K562 (cell line): ENCODE results near the gene NEUROG1. TPM values are rescaled to one million over a fixed set of nuclear protein-coding genes. Genes with fewer than 3 reads are reported as not detected.

ENCODE experiments used
- ATAC-seq: fragments of 200-7000 bp; cut with Tn5 transposase; 3 replicates; pipeline ENCODE4 v1.9.1; 2020; ENCODE audit warnings: moderate library complexity
- BruUV-seq: library from RNA; stranded (reverse); fragments of 400-500 nt; replicated peaks from 2 replicates; lab custom pipeline; 2021; lab: Mats Ljungman, UMichigan
- CTCF ChIA-PET: fragments of 300-600 bp; formaldehyde crosslinking; extraction: SDS; loops from one replicate; lab custom pipeline; 2021; ENCODE audit warnings: low intra/inter-chr PET ratio; lab: Yijun Ruan, JAX
- POLR2A ChIA-PET: fragments of 300-600, 350-650 bp; sonication (Branson Sonifier 250); formaldehyde crosslinking; extraction: SDS; loops from one replicate; lab custom pipeline; 2021; ENCODE audit warnings: antibody characterized with exemption, inconsistent platforms; lab: Yijun Ruan, JAX
- DNase-seq, 4 experiments: peaks; one replicate each; pipeline versions ENCODE4 v3.0.0 to v3.0.0-alpha.2; 2011 to 2018; ENCODE audit warnings: low spot score in 3 of 4, mixed read lengths in 3 of 4; ENCODE audit errors: extremely low read depth in 1 of 4
- FAIRE-seq: peaks from 2 replicates; lab custom pipeline; 2011; peaks lifted over from hg19 to GRCh38; lab: Jason Lieb, UNC
- H2AFZ ChIP-seq: 2 replicates; pipeline ENCODE4 v1.6.0; 2011; ENCODE audit warnings: low read depth, low read length, control low read depth, inconsistent platforms
- H3K27ac ChIP-seq: fragments of 200-600 bp; 3 replicates; pipeline ENCODE4 v1.8.0; 2011; ENCODE audit warnings: low read depth, mild to moderate bottlenecking, control low read depth, inconsistent platforms, low read length, moderate library complexity, mixed read lengths; ENCODE audit errors: extremely low read depth
- H3K27me3 ChIP-seq, 2 experiments: fragments of 300-600 bp in 1 of 2; 2 replicates in 1 of 2; 3 replicates in 1 of 2; pipeline versions ENCODE4 v1.6.0 to v1.8.0; 2011; ENCODE audit warnings: inconsistent platforms in 2 of 2, low read length in 2 of 2, mild to moderate bottlenecking in 1 of 2, mixed read lengths in 1 of 2, moderate library complexity in 1 of 2; ENCODE audit not compliant: control insufficient read depth in 2 of 2, insufficient read depth in 2 of 2
- H3K36me3 ChIP-seq: fragments of 300-600 bp; 3 replicates; pipeline ENCODE4 v1.8.0; 2011; ENCODE audit warnings: mild to moderate bottlenecking, low read length, inconsistent platforms; ENCODE audit not compliant: control insufficient read depth, insufficient read depth
- H3K4me1 ChIP-seq, 2 experiments: fragments of 200-600 bp in 1 of 2; replicated peaks in 1 of 2; 2 replicates in 1 of 2; 3 replicates in 1 of 2; pipeline versions ENCODE4 v1.5.1 to v1.8.0; 2011; ENCODE audit warnings: inconsistent platforms in 2 of 2, low read length in 2 of 2, mild to moderate bottlenecking in 1 of 2, mixed read lengths in 1 of 2, moderate library complexity in 1 of 2; ENCODE audit not compliant: control insufficient read depth in 2 of 2, insufficient read depth in 2 of 2
- H3K4me2 ChIP-seq: 2 replicates; pipeline ENCODE4 v1.6.1; 2011; ENCODE audit warnings: low read length, control low read depth, inconsistent platforms, mixed read lengths; ENCODE audit not compliant: insufficient read depth
- H3K4me3 ChIP-seq: fragments of 200-600 bp; sonication (generic), shearing (Covaris generic); 2 replicates; pipeline ENCODE4 v1.5.1; 2016; ENCODE audit warnings: control low read depth, inconsistent platforms
- H3K79me2 ChIP-seq: fragments of 200-600 bp; 3 replicates; pipeline ENCODE4 v1.8.0; 2011; ENCODE audit warnings: low read length, inconsistent platforms; ENCODE audit not compliant: control insufficient read depth, insufficient read depth
- H3K9ac ChIP-seq, 2 experiments: 2 replicates each; pipeline versions ENCODE4 v1.6.0 to v1.6.1; 2011; ENCODE audit warnings: low read depth in 2 of 2, low read length in 2 of 2, control low read depth in 1 of 2, inconsistent platforms in 1 of 2, mild to moderate bottlenecking in 1 of 2, mixed read lengths in 1 of 2; ENCODE audit not compliant: insufficient read depth in 1 of 2
- H3K9me1 ChIP-seq: one replicate; pipeline ENCODE4 v1.6.0; 2011; ENCODE audit warnings: inconsistent platforms, mild to moderate bottlenecking, low read length, moderate library complexity; ENCODE audit not compliant: control insufficient read depth, insufficient read depth
- H3K9me3 ChIP-seq: replicated peaks from 2 replicates; pipeline ENCODE4 v1.5.1; 2011; ENCODE audit warnings: low read depth, low read length, inconsistent platforms; ENCODE audit not compliant: control insufficient read depth, insufficient read depth
- H4K20me1 ChIP-seq: replicated peaks from 2 replicates; pipeline ENCODE4 v1.6.1; 2011; ENCODE audit warnings: low read length, inconsistent platforms, mixed read lengths; ENCODE audit not compliant: control insufficient read depth, insufficient read depth
- AFF1 ChIP-seq, 2 experiments: fragments of 450-650 bp; IDR thresholded peaks; 2 replicates each; pipeline ENCODE4 v1.6.1; 2018; ENCODE audit warnings: mild to moderate bottlenecking in 2 of 2, low read depth in 1 of 2; ENCODE audit not compliant: partially characterized antibody in 2 of 2
- ASH1L ChIP-seq: fragments of 450-650 bp; IDR thresholded peaks from 2 replicates; pipeline ENCODE4 v1.6.1; 2018; ENCODE audit warnings: borderline replicate concordance, mild to moderate bottlenecking, low read depth; ENCODE audit not compliant: partially characterized antibody
- CBX1 ChIP-seq: sonication (generic); IDR thresholded peaks from 2 replicates; pipeline ENCODE4 v1.6.1; 2016; ENCODE audit warnings: antibody characterized with exemption, low read depth, mild to moderate bottlenecking
- ETV1 ChIP-seq: fragments of 450-650 bp; conservative IDR thresholded peaks from 2 replicates; pipeline ENCODE4 v1.6.1; 2016; ENCODE audit warnings: missing genetic modification characterization, control low read depth, low read depth, missing compliant biosample characterization
- IRF2 ChIP-seq: sonication (generic); formaldehyde crosslinking; IDR thresholded peaks from 2 replicates; pipeline ENCODE4 v1.8.1; 2022; ENCODE audit warnings: mild to moderate bottlenecking, missing genetic modification reagents
- NCOR1 ChIP-seq: fragments of 450-650 bp; IDR thresholded peaks from 2 replicates; pipeline ENCODE4 v1.6.1; 2016; ENCODE audit warnings: mild to moderate bottlenecking, moderate library complexity
- SIN3A ChIP-seq, 2 experiments: fragments of 150-350 bp in 1 of 2; IDR thresholded peaks; 2 replicates each; pipeline ENCODE4 v1.6.1; 2011 to 2016; ENCODE audit warnings: borderline replicate concordance in 2 of 2, low read depth in 2 of 2, low read length in 2 of 2, mild to moderate bottlenecking in 2 of 2, moderate library complexity in 2 of 2; ENCODE audit not compliant: control insufficient read depth in 1 of 2
- SIX5 ChIP-seq, 2 experiments: IDR thresholded peaks; 2 replicates each; pipeline ENCODE4 v1.6.1; 2011; ENCODE audit warnings: low read length in 2 of 2, borderline replicate concordance in 1 of 2, low read depth in 1 of 2, mild to moderate bottlenecking in 1 of 2, moderate library complexity in 1 of 2; ENCODE audit not compliant: insufficient read depth in 1 of 2
- TGIF2 ChIP-seq: sonication (generic); formaldehyde crosslinking; IDR thresholded peaks from 2 replicates; pipeline ENCODE4 v1.8.1; 2022; ENCODE audit warnings: mild to moderate bottlenecking, missing genetic modification reagents, moderate library complexity
- ZEB2 ChIP-seq: fragments of 450-650 bp; IDR thresholded peaks from 2 replicates; pipeline ENCODE4 v1.6.1; 2016
- WGBS: fragments of 100-300 bp; shearing (Covaris generic); methylation state at CpG from one replicate; pipeline ENCODE4 v1.1.6; 2016; ENCODE audit warnings: low coverage, mixed read lengths; ENCODE audit not compliant: insufficient coverage; ENCODE audit errors: missing lambda C conversion rate; 5-methylcytosine and 5-hydroxymethylcytosine counted together
- in situ Hi-C: fragments of 300-500 bp; cut with MboI; formaldehyde crosslinking; loops from 4 replicates; pipeline ENCODE4 v1.15.0; 2018; ENCODE audit warnings: inconsistent platforms, mixed read lengths
- intact Hi-C: fragments of 100-400 bp; cut with micrococcal nuclease; formaldehyde crosslinking; loops from 2 replicates; pipeline ENCODE4 v1.14.2; 2022
- polyA plus RNA-seq, 8 experiments: library from polyadenylated mRNA; depleted of rRNA in 4 of 8; stranded (reverse) in 5 of 8; unstranded in 3 of 8; fragments of >200 nt; fragmentation: Nextera tagmentation in 2 of 8; fragmentation: Illumina TruSeq in 1 of 8; extraction: Ambion mirVana in 2 of 8; extraction: Trizol in 1 of 8; gene quantifications; 2 replicates each; pipeline versions ENCODE4 v1.2.1 to v1.2.3, GENCODE V29; 2011 to 2014; ENCODE audit warnings: inconsistent platforms in 1 of 8, missing spikeins in 1 of 8
- total RNA-seq, 7 experiments: library from RNA; depleted of rRNA in 6 of 7; stranded (reverse); fragments of >200 nt in 6 of 7; fragmentation: Illumina TruSeq in 2 of 7; extraction: Trizol in 2 of 7; gene quantifications; 2 replicates each; pipeline versions ENCODE4 v1.2.1 to v1.2.3, GENCODE V29; 2011 to 2021; ENCODE audit warnings: low replicate concordance in 1 of 7

NEUROG1 gene
- total and polyA plus RNA-seq, 9 of the 15 experiments (the other 6 are each of a cell fraction or from before 2014, with no cell fraction given): not detected

DNA sequence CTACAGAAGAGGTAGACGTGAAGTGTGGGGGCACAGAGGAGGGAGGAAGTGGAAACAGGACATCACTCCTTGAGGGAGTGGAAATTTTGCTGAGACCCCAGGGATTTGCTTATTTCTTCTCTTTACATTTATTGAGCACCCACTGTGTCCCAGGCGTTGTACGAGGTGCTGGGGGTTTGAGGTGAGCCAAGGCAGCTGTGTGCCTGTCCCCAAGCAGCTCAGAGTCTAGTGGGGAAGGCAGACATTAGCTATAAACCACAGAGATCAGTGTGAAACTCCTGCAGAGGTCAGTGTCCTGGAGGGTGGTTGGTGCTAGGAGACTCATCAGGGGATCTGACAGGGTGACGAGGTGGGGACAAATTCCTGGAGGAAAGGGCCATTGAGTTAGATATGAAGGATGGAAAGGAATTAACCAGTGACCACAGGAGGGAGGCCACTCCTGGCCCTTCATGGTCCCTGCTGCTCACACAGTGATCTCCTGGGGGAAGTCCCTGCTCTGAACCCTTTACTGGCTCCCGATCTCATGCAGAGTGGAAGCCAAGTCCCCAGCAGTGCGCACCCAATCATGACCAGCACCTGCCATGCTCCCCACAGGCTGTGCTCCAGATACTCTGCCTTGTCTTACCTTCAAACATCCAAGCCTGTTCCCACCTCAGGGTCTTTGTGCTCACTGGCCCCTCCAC, 46.5 kb upstream of the NEUROG1 start:
- Histone ChIP-seq H3K9me1 (no peaks in the 10 kb centered on the region), H2AFZ (no peak overlapping the region), H3K9me3 (no peaks in the 10 kb centered on the region), H3K4me1 (peaks cover 0 to 11% of the 10 kb centered on the region in 2 experiments; a peak in 1 of 5 replicates), H3K9ac (peak overlapping the region in 1 of 2 experiments; percentile 66; a peak in 1 of 4 replicates), H4K20me1 (no peaks in the 10 kb centered on the region), H3K4me2 (no peak overlapping the region), H3K27ac (no peak overlapping the region), H3K36me3 (no peaks in the 10 kb centered on the region), H3K4me3 (no peak overlapping the region), H3K27me3 (peaks cover 2 to 59% of the 10 kb centered on the region in 2 experiments; a peak in 4 of 5 replicates), H3K79me2 (no peaks in the 10 kb centered on the region)
- CTCF ChIA-PET: no interaction called here
- BruUV-seq: no TSS peak
- peak; percentile 35; the same call in 2 of the 3 replicates for ATAC-seq
- TF ChIP-seq TGIF2 (CRISPR knock-in tag) (no peak), CBX1 (no peak), ASH1L (no peak), SIX5 (IDR thresholded peaks at IDR 0.05; ENCODE audit: borderline replicate concordance in 1 of 2, insufficient read depth in 1 of 2, low read depth in 1 of 2, low read length in 2 of 2) (no peak), AFF1 (IDR thresholded peaks at IDR 0.05; ENCODE audit: low read depth in 1 of 2, partially characterized antibody in 2 of 2) (no peak), NCOR1 (no peak), IRF2 (CRISPR knock-in tag) (no peak), ZEB2 (no peak), ETV1 (no peak), SIN3A (IDR thresholded peaks at IDR 0.05; ENCODE audit: borderline replicate concordance in 2 of 2, control insufficient read depth in 1 of 2, low read depth in 2 of 2, low read length in 2 of 2) (no peak)
- in situ Hi-C loops: no loop called here
- POLR2A ChIA-PET: no interaction called here
- intact Hi-C loops: no loop called here
- FAIRE-seq: no peak
- no peak for DNase-seq
- WGBS: 2% methylated on average over 6 of the region's 6 CpGs
